Measurements from ENCODE around the gene AP5Z1.

- TF ChIP-seq POLR2A (IDR thresholded peaks at IDR 0.05) (no peak), CTCF (IDR thresholded peaks at IDR 0.05) (no peak), EP300 (IDR thresholded peaks at IDR 0.05; ENCODE audit: low read depth) (no peak)
Measured at GRCh38 chr7:4745265-4745919, 30.0 kb upstream of the AP5Z1 start.

All from transverse colon (tissue), 3 donors.